ENCODE data around the gene NOXRED1. TPM values are rescaled to one million over a fixed set of nuclear protein-coding genes. Genes with fewer than 3 reads are reported as not detected.
"Not testable (repeated sequence)": the region's sequence is repeated elsewhere in the genome, so short reads cannot be mapped to it uniquely, and the experiment has no call there.

Gene NOXRED1
- total and polyA plus RNA-seq, 8 donors: 0.26 to 2.5 (median 1.9) TPM

GRCh38 chr14:77426396-77426795, 3.1 kb upstream of the NOXRED1 start:
- no peaks in the 10 kb centered on the region for H3K4me1 ChIP-seq
- no peak for TF ChIP-seq CTCF (IDR thresholded peaks at IDR 0.05)
- ATAC-seq: no peak
- H3K9me3 ChIP-seq: no peaks in the 10 kb centered on the region
- H3K27me3 ChIP-seq: no peaks in the 10 kb centered on the region
- H3K36me3 ChIP-seq: peaks cover 6 to 100% of the 10 kb centered on the region in 2 donors
- H3K4me3 ChIP-seq: no peak overlapping the region
- intact Hi-C loops (cut with DNase I): no loop called here
- no peak for DNase-seq
- H3K27ac ChIP-seq: no peak overlapping the region

- Histone ChIP-seq H3K27ac (no peak overlapping the region), H3K9me3 (peaks cover 0 to 9% of the 10 kb centered on the region in 2 donors), H3K4me1 (no peaks in the 10 kb centered on the region), H3K4me3 (no peak overlapping the region), H3K27me3 (no peaks in the 10 kb centered on the region), H3K36me3 (peaks cover 6 to 92% of the 10 kb centered on the region in 2 donors)
- intact Hi-C loops (cut with DNase I): no loop called here
- ATAC-seq: no peak
- DNase-seq: no peak
- no peak for TF ChIP-seq CTCF (IDR thresholded peaks at IDR 0.05)
Observed at GRCh38 chr14:77424862-77425261, 1.5 kb upstream of the NOXRED1 start.

- TF ChIP-seq CTCF (IDR thresholded peaks at IDR 0.05): no peak
Observed at GRCh38 chr14:77421201-77421600, 2.1 kb downstream of the NOXRED1 start.

GRCh38 chr14:77416836-77417235, 6.5 kb downstream of the NOXRED1 start:
- H3K27me3 ChIP-seq: no peaks in the 10 kb centered on the region
- intact Hi-C loops (cut with DNase I): no loop called here
- H3K27ac ChIP-seq: no peak overlapping the region
- peaks cover 0 to 12% of the 10 kb centered on the region in 2 donors for H3K36me3 ChIP-seq
- DNase-seq: no peak
- no peaks in the 10 kb centered on the region for H3K4me1 ChIP-seq
- no peak for TF ChIP-seq CTCF (IDR thresholded peaks at IDR 0.05)
- ATAC-seq: no peak
- no peak overlapping the region for H3K4me3 ChIP-seq
- H3K9me3 ChIP-seq: peaks cover 0 to 24% of the 10 kb centered on the region in 2 donors

More at GRCh38 chr14:77421201-77421600, 2.1 kb downstream of the NOXRED1 start:
- Histone ChIP-seq H3K27me3 (no peaks in the 10 kb centered on the region), H3K27ac (no peak overlapping the region), H3K4me1 (no peaks in the 10 kb centered on the region), H3K4me3 (no peak overlapping the region), H3K9me3 (peaks cover 0 to 24% of the 10 kb centered on the region in 2 donors), H3K36me3 (peaks cover 0 to 55% of the 10 kb centered on the region in 2 donors)
- intact Hi-C loops (cut with DNase I): no loop called here
- no peak for DNase-seq
- ATAC-seq: no peak

GRCh38 chr14:77416098-77416497, 7.2 kb downstream of the NOXRED1 start:
- H3K9me3 ChIP-seq: peaks cover 0 to 24% of the 10 kb centered on the region in 2 donors
- DNase-seq; H3K27ac ChIP-seq; ATAC-seq; H3K4me3 ChIP-seq; H3K4me1 ChIP-seq; H3K27me3 ChIP-seq; H3K36me3 ChIP-seq; intact Hi-C loops (cut with DNase I): not testable (repeated sequence)

GRCh38 chr14:77415403-77416030, 7.8 kb downstream of the NOXRED1 start:
- H3K27ac ChIP-seq; ATAC-seq; DNase-seq; H3K4me3 ChIP-seq; H3K36me3 ChIP-seq; intact Hi-C loops (cut with DNase I); H3K27me3 ChIP-seq; H3K4me1 ChIP-seq: not testable (repeated sequence)
- peaks cover 0 to 22% of the 10 kb centered on the region in 2 donors for H3K9me3 ChIP-seq
